ENCODE measurements around the gene TUBA1C.

The TUBA1C gene

GRCh38 chr12:49295082-49295936 lies 30.4 kb downstream of the TUBA1C start, which contains the start of gene PRPH:
Gene PRPH (plus strand): TSS chr12:49295147. CDS start chr12:49295201, 54 bp downstream.
- no peak for DNase-seq (ENCODE audit: insufficient read length, low spot score)
- no peak for TF ChIP-seq CTCF (IDR thresholded peaks at IDR 0.05; ENCODE audit: insufficient read depth, missing control alignments)
- FAIRE-seq: no peak

- DNase-seq (ENCODE audit: insufficient read length, low spot score) (peak; percentile 82), FAIRE-seq (no peak)
- TF ChIP-seq CTCF (IDR thresholded peaks at IDR 0.05; ENCODE audit: insufficient read depth, missing control alignments): peak; percentile 64
These were observed 31.4 kb downstream of the TUBA1C start for GRCh38 chr12:49296034-49296835.

GRCh38 chr12:49296836-49297694 lies 32.2 kb downstream of the TUBA1C start:
- FAIRE-seq: no peak
- DNase-seq (ENCODE audit: insufficient read length, low spot score): peak; percentile 74
- TF ChIP-seq CTCF (IDR thresholded peaks at IDR 0.05; ENCODE audit: insufficient read depth, missing control alignments): no peak

DNA sequence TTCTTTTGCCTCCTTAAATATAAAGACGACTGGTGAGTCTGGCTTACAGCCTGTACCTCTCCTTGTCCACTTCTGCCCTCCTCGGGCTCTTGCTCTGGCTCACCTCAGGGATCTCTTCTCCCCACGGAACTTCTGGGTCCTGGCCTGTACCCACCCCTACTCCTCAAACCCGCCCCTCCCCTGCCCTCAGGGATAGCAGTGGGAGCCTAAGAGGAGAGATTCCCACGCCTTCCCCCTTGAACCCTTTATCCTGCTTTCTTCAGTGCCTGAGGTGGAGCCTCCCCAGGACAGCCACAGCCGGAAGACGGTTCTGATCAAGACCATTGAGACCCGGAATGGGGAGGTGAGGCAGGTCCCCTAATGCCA lies 32.8 kb downstream of the TUBA1C start:
- DNase-seq (ENCODE audit: insufficient read length, low spot score): no peak
- no peak for FAIRE-seq
- TF ChIP-seq CTCF (IDR thresholded peaks at IDR 0.05; ENCODE audit: insufficient read depth, missing control alignments): no peak

- DNase-seq (ENCODE audit: insufficient read length, low spot score): peak; percentile 5
- FAIRE-seq: no peak
- TF ChIP-seq CTCF (IDR thresholded peaks at IDR 0.05; ENCODE audit: insufficient read depth, missing control alignments): no peak
These were observed 33.3 kb downstream of the TUBA1C start for GRCh38 chr12:49298160-49298559.

- FAIRE-seq (no peak), DNase-seq (ENCODE audit: insufficient read length, low spot score) (no peak)
- TF ChIP-seq CTCF (IDR thresholded peaks at IDR 0.05; ENCODE audit: insufficient read depth, missing control alignments): no peak
These were observed 36.9 kb downstream of the TUBA1C start for GRCh38 chr12:49301760-49302159.
